HL-60/S4 (cell line): ENCODE results near the gene FSIP1.

ENCODE experiments used
- in situ Hi-C: fragments of 300-500 bp; cut with MboI; formaldehyde crosslinking; loops from 2 replicates; pipeline ENCODE4 v1.14.3; 2022; ENCODE audit warnings: low sequenced_read_pairs

FSIP1 gene

DNA sequence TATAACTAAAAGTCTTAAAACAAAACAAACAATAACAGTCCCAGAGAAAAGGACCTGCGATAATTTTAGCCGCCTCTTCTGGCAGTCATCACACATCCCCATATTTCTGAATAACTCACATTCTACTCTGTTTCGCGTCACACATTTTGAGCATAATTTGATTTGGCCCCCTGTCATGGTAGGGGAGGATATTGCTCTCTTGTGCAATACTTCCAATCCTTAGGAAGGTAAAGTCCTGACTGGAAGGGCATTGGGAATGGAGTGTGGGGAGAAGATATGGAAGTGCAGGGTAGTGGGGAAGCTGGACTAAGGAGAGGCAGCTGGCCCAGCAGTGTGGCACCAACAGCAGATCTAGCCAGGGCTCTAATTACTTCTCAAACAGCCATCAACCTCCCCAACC, 11.3 kb upstream of the FSIP1 start:
- in situ Hi-C loops = loop anchor here (25.0 kb wide), 1 partner anchor 468 kb away; no protein-coding TSS in a partner anchor

DNA sequence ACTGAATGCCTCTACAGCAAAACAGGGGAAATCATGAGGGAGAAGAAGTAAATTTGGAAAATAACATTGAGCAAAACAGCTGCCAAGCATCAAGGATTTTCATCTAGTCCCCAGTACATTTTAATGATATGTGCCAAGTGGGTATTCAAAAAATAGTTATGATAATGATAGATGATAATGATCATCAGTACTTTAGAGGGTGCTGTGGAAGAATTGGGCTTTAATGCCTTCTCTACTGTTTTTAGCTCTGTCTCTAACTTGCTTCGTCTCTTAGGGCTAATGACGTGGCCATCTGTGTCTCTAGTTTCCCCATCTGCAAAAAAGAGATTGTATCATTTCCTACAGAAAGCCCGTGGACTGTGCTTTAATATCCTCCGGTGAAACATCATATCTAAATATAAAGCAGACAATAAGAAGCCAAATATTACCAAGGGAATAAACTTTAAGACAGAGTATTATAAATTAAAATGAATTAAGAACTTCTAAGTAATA, 10.2 kb upstream of the FSIP1 start:
- in situ Hi-C loops = loop anchor here (25.0 kb wide), 1 partner anchor 469 kb away; no protein-coding TSS in a partner anchor

DNA sequence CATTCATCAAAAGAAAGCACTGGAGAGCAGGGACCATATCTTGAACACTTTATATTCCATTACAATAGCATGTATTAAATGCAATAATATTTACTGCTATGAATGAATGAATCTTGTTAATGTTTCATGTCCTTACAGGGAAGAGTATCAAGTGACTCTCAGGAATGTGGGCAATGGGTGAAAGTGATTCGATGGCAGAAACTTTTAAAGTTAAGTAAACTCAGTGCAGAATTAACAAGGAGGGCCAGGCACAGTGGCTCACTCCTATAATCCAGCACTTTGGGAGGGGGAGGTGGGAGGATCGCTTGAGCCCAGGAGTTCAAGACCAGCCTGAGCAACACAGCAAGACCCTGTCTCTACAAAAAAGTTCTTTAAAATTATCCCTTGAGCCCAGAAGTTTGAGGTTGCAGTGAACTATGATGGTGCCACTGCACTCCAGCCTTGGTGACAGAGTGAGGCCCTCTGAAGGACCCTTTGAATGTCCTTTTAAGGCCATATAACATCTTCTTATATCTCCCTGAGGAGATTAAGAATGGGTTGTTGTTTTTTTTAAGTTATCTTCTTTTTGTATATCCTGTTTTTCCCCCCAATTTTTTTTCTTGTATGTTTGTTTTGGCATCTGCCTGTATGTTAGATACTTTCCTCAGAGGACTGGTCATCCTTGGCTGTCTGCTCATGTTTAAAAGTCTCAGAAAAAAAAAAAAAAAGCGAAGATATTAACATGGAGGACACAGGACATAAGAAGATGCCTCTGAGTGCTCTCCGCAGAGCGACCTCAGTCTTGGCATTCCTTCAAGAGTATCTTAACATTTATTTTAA, 9.6 kb upstream of the FSIP1 start:
- in situ Hi-C loops = loop anchor here (25.0 kb wide), 1 partner anchor 470 kb away; no protein-coding TSS in a partner anchor

DNA sequence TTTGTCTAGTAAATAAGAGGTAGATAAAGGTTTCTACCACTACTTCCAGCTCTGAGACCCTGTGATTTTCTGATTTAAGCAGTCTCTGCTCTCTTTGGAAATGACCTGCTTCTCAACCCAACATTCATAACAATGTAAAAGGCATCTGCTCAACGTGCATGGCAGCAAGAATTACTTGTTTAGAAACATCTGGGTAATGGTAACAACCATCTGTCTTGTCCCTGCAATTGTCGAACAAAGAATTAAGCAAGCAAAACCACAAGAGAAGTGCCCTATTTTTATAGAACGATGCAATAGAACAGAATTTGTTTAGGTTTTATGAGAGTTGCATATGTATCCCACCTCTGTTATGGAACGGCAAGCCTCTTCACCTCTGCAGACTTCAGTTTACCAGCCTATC, 7.1 kb upstream of the FSIP1 start:
- in situ Hi-C loops = loop anchor here (25.0 kb wide), 1 partner anchor 473 kb away; no protein-coding TSS in a partner anchor

DNA sequence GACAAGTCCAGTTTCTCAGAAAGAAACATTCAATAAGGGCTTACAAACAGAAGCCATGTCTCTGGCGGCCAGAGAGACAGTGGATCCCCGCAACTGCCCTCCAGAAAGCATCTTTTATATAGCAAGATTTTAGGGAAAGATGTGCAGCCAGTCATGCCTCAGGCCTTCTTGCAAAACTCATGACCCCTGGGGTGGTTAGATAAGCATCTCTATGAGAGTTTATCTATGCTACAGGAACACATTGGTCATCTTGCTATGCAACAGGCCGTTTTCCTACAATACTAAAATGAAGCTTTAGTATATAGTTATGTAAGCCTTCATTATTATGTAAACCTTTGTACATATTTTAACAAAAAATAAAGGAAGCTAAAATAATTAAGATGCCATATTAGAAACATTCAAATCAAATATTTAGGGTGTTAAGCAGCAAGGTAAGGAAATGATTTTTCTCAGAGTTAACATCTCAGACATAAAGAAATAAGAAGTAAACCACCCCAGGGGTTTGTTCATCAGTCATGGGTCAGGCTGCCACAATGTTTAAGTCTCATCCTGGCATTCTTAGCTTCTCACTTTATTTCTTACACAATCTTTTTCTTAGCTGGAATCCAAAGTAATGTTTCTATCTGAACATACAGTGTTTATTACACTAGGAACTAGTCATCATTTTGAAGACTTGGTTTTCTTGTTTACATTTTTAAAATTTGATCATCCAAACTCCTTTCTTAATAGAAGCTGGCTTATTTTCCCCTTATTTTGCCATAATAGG, 6.3 kb upstream of the FSIP1 start:
- in situ Hi-C loops = loop anchor here (25.0 kb wide), 1 partner anchor 473 kb away; no protein-coding TSS in a partner anchor

DNA sequence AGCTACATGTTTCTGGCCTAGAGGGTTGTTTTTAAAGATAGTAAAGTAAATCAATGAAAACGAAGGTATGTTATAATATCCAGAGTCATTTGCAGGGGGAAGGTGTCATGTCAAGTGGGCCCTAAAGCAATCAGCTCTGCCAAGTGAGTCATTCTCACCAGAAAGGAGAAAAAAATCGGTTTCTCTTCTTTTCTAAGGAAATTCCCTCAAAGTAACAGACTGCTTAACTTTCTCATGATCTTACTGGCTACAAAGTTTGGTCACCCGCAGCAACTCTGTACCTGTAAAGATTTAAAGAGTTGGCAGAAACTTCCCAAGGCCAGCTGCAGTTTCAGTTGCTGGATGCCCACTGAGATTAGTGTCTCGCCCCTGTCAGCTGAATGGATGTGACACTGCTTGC, 5.5 kb upstream of the FSIP1 start:
- in situ Hi-C loops = loop anchor here (25.0 kb wide), 1 partner anchor 474 kb away; no protein-coding TSS in a partner anchor

DNA sequence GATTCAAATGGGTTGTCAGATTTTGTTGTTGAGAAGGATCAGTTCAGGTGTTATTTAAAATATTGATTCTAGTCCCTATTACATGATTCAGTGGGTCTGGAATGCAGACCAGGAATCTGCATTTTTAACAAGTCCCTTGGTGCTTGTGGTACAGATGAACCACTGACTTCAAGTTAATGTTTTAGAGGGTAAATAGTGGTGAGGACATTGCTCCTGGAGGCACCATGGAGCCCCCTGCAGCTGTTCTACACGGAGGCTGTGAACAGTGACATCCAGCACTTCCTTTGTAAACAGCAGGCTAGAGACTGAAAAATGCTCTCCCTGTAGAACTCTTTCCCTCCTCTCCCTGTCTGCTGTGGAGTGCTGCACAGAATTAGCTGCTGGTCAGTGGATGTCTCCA, 4.8 kb upstream of the FSIP1 start:
- in situ Hi-C loops = loop anchor here (25.0 kb wide), 1 partner anchor 475 kb away; no protein-coding TSS in a partner anchor

DNA sequence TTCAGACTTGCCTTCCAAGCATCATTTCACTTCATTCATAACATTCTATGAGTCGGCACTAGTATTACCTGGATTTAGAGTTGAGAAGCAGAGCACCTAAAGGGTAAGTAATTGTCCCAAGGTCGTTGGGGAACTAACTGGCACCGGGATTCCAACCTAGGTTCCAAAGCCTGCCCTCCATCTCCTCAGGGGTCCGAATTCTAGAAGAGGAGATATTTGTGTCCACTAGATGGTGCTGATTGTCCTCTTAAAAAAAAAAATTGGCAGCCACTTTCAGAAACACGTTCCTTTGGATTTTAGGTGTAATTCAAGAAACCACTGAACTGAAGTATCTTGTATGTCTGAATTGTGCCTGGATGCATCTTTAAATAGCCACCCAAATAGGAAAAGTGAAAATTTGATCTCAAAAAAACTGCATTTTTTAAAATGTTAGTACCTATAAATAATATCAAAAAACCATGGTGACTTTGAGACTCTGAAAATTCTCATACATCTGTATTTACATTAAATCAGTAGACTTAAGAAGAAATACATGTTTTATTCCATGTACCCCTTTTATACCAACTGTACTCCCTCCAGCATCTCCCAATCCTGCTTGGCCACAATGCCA, 3.9 kb upstream of the FSIP1 start:
- in situ Hi-C loops = loop anchor here (25.0 kb wide), 1 partner anchor 476 kb away; no protein-coding TSS in a partner anchor

DNA sequence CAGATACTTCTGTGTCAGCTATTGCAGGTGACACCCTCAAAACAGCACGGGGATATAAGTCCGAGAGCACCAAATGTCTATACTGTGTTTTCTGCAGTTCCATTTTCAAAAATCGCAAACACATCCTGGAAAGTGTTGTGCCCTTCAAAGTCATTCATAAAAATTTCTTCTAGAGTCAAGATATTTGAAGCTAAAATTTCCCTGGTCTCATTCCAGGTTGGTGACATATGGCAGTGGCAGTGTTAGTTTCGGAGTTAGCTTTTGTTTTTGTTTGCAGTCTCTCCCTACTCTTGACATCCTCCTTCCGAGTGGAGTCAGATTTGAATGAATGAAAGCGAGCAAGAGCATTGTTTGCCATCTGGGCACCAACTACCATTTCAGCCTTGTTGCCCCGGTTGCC, 3.2 kb upstream of the FSIP1 start:
- in situ Hi-C loops = loop anchor here (25.0 kb wide), 1 partner anchor 476 kb away; no protein-coding TSS in a partner anchor

DNA sequence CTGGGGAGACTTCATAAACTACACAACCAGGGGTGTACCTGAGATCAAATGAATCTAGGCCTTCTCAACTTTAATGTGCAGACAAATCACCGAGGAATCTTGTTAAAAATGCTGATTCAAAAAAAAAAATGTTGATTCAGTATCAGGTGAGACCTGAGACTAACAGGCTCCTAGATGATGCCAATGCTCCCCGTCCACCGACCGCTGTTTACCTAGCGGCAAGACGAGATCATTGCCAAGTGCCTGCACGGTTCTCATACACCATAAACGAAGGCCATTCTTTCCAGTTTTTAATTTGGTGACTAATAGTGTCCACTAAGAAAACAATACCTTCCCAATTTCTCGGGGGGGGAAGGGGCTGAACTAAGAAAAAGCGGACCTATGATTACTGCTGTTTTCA, 2.5 kb upstream of the FSIP1 start:
- in situ Hi-C loops = loop anchor here (25.0 kb wide), 1 partner anchor 477 kb away; no protein-coding TSS in a partner anchor

DNA sequence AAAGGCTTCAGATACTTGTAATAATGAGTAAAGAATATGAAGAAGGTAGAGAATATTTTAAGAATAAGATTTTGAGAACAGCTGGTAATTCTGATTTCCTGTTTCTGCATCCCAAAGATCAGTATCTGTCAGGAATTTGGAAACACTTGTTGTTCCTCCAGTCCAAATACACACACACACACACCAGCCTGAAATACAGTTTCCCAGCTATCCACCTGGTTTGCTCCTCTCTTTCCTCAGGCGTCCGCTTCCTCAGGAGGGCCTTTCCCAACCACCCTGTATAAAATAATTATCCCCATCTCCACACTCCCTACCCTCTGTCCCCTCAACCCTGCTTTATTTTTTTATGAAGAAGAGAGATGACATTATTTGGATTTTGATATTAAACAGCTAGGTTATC, 2.0 kb upstream of the FSIP1 start:
- in situ Hi-C loops = loop anchor here (25.0 kb wide), 1 partner anchor 478 kb away; no protein-coding TSS in a partner anchor

DNA sequence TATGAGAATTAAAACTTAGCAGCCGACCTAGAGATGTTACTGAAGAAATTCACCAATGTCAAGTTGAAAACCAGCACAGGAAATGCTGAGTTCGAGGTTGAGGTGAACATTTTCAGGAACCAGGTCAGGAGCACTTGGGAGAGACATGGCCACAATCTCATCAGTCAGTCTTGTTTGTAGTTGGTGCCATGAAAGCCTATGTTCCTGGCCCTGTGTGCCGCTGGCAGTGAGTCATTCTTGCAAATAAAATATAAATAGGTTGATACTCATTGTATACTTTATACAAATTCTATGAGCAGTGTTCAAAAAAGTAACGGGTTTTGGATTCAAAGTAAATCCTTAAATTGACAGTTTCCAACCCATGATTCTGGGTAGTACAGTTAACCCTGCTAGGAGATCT, 1.5 kb upstream of the FSIP1 start:
- in situ Hi-C loops = loop anchor here (25.0 kb wide), 1 partner anchor 478 kb away; no protein-coding TSS in a partner anchor

DNA sequence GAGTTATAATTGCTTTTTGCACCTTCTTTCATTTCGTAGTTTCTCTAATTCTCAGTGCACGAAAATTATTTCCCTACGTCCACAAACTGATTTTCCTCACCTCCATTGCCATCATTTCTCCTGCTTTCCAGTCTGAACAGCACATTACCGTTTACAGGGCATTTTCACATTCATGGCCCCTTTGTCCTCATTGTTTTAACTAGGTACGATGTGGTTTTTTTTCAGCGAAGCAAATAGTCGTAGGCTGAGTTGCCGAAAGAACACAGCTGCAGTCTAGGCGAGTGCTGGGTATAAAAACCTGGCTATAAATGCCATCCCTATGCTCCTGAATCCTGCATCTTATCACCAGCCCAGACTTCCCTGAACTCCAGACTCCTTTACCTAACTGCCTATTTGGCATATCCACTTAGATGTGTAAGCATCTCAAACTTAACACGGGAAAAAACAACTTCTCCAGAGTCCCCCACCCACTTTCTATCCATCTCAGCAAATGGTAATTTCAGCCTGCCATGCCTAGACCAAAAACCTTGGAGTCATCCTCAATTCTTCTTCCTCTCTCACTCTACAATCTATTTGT, 691 bp upstream of the FSIP1 start:
- in situ Hi-C loops = loop anchor here (25.0 kb wide), 1 partner anchor 479 kb away; no protein-coding TSS in a partner anchor

DNA sequence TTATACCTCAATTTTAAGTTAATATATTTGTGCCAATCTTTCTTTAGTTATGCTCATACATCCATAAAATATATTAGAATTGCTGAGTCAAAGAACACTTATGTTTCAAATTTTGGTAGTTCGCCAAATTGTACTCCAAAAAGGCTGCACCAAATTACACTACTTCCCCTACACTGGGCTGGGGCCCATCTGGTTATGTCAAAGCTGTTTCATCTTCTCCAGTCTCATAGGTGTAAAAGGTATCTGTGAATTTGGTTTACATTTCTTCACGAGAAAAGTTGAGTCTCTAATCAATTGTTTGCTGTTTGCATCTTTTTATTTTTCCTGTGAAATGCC, 706 bp downstream of the FSIP1 start:
- in situ Hi-C loops = loop anchor here (25.0 kb wide), 1 partner anchor 480 kb away; no protein-coding TSS in a partner anchor

DNA sequence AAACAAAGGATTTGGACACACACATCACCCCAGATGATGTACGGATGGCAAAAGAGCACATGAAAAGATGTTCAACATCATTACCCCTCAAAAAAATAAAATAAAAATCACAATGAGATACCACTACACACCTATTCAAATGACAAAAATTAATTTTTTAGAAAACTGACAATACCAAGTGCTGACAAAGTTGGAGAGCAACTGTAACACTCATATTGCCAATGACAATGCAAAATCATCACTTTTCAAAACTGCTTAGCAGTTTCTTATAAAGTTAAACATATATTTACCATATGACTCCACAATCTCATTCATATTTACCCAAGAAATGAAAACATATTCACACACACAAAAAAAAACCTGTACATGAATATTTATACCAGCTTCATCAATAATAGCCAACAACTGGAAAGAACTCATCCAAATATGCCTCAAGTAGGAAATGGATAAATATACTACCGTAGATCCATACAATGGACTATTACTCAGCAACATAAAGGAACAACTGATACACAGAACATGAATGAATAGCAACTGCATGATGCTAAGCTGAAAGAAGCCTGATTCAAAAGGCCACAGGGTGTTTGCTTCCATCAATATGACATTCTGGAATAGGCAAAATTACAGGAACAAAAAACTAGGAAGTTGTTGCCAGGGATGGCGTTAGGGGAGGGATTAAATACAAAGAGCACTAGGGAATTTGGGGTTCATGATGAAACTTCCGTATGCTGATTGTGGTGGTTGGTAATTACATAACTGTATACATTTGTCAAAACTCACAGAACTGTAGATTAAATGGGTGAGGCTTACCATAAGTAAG, 1.3 kb downstream of the FSIP1 start:
- in situ Hi-C loops = loop anchor here (25.0 kb wide), 1 partner anchor 481 kb away; no protein-coding TSS in a partner anchor

DNA sequence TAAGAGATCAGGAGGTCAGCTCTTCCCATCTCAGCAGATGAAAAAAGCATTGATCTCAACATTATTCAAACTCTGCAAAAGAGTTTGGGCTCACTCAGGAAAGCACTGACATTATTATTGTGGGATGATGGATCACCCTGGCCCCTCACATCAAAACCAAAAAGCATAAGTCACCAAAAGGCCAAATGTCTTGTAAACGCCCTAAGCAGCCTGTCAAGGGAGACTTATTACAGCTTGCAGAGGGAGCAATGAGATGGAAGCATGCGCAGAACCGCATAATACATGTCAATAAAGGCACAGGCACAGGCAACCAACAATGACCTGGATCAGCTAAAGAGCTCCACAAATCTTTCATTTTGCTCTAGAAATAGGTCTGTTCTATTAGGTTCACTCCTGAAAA, 4.6 kb downstream of the FSIP1 start:
- in situ Hi-C loops = loop anchor here (25.0 kb wide), 1 partner anchor 484 kb away; no protein-coding TSS in a partner anchor

DNA sequence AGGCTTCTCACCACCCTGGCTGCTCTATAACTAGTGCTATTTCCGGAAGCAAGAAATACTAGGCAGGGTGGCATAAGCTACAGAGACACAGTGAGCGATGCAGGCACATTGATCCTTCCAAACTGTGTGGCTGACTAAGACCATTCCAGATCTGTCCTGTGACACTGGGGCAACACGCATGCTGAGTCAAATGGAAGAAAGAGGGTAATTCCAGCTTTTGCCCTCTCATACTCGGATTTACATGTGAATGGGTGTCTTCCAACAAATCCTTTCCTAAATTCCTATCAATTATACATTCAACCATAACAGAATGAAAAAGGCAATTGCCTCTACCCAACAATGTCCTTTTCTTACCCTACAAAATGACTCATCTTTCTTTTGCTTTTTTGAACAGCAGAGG, 5.1 kb downstream of the FSIP1 start:
- in situ Hi-C loops = loop anchor here (25.0 kb wide), 1 partner anchor 485 kb away; no protein-coding TSS in a partner anchor

DNA sequence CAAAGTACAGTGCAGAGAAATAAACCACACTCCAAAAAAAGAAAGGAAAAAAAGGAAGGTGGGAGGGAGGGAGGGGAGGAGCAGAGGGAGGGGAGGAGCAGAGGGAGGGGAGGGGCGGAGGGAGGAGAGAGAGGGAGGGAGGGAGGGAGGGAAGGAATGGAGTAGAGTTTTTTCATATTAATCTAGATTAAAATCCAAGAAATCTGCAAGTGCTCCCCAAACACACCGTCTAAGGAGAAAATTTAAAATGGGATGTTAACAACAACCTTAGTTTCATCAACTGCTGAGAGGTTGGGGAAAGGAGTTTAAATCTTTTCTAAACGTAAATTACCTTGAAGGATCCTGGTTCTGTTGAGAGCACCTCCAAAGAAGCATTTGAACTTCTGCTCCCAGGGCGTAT, 6.6 kb downstream of the FSIP1 start:
- in situ Hi-C loops = loop anchor here (25.0 kb wide), 1 partner anchor 486 kb away; no protein-coding TSS in a partner anchor

DNA sequence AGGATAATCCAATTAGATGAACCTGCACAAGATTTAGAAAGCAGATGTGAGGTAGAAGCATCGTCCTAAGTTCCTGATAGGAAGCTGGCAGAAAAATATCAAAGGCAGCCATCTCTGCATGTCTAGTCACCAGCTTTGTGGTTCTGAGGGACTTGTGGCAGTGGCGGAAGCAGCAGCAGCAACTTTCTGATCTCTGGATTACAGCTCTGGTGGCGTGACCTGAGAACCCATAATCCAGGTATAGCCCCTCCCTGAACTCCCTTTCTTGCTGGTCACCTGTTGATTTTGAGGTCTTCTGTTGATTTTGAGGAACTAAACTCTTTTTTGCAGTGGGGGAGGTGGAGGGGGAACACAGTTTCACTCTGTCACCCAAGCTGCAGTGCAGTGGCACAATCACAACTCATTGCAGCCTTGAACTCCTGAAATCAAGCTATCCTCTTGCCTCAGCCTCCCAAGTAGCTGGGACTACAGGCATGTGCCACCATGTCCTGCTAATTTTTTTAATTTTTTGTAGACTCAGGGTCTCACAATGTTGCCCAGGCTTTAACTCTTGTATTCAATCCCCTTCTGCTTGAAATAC, 7.9 kb downstream of the FSIP1 start:
- in situ Hi-C loops = loop anchor here (25.0 kb wide), 1 partner anchor 488 kb away; no protein-coding TSS in a partner anchor
